GM18502 (cell line): ENCODE results near the gene THAP4.

Source experiments
- ATAC-seq: cut with Tn5 transposase; IDR thresholded peaks from one replicate; pipeline ENCODE4 v1.9.1; 2021; ENCODE audit warnings: mild to moderate bottlenecking; ENCODE audit not compliant: unreplicated experiment, poor library complexity

THAP4 gene, protein sequence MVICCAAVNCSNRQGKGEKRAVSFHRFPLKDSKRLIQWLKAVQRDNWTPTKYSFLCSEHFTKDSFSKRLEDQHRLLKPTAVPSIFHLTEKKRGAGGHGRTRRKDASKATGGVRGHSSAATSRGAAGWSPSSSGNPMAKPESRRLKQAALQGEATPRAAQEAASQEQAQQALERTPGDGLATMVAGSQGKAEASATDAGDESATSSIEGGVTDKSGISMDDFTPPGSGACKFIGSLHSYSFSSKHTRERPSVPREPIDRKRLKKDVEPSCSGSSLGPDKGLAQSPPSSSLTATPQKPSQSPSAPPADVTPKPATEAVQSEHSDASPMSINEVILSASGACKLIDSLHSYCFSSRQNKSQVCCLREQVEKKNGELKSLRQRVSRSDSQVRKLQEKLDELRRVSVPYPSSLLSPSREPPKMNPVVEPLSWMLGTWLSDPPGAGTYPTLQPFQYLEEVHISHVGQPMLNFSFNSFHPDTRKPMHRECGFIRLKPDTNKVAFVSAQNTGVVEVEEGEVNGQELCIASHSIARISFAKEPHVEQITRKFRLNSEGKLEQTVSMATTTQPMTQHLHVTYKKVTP

DNA sequence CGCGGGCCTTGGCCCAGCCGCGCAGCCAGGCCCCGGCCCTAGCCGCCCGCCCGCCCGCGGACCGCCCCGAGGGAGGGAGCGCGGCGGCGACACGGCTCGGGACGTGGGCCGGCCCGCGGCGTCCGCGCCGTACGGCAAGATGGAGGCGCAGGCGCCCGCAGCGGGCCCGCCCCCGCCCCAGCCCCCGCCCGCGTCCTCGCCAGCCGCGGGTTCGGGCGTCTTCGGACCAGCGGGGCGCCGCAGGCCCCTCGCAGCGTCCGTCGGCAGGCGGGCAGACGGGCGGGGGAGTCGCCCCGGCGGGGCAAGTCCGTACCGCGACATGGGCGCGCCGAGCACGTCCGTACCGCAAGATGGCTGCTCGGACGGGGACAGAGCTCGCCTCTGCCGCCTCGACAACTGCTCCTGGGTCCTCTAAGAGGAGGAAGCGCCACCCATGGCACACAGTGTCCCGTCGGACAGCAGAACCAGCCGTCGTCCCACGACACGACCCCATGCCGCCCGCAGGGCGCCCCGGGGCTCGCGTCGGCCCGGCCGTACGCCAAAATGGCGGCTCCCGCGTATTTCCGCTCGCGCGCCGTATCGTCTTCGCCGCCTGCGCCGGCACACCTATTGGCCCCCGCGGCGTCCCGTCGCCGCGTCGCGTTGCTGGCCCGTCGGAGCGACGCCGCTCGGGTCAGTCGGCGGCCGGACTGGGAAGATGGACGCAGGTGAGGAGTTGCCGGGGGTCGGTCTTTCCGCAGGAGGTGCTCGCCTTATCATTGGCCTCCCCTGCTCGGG lies at the start of gene THAP4, which contains the start of gene ATG4B:
Gene THAP4 (minus strand): TSS at position 141 of the 777 bp plus-strand sequence. CDS start 141 bp downstream, outside the sequence.
Gene ATG4B (plus strand): TSS at position 676 of the 777 bp plus-strand sequence. CDS start 22 bp downstream, at position 698.
- peak; percentile 62 for ATAC-seq

GRCh38 chr2:241686324-241686649 lies 49.3 kb upstream of the THAP4 start:
- ATAC-seq: peak; percentile 19

DNA sequence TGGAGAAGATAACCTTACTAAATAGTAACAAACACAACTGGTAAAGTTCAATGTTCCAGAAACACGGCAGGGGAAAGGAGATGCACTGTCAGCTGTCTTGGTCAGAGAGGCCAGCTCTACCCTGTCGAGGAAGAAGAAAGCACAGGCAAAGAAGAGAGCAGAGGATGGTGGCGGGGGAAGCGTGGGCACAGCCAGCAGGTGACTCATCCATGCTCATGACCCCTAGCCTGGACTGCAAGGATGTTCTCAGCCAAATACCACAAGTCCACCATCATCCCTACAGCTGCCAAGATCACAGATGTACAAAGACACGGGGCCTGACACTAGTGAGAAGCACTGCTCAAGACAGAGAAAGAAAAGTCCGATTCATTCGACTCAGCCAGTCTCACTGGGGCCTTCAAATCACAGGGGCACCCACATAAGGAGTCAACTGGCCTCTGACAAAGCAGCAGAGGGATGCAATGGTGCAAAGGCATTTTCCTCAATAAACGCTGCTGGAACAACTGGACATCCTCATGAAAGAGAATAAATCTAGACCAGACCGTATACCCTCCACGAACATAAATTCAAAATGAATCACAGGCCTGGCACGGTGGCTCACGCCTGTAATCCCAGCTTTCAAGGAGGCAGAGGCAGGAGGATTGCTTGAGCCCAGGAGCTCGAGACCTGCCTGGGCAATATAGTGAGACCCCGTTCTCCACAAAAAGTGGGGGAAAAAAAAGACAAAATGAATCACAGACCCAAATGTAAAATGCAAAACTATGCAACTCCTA lies 44.1 kb upstream of the THAP4 start:
- no peak for ATAC-seq

- ATAC-seq: no peak
Measured at GRCh38 chr2:241680044-241680443, 43.1 kb upstream of the THAP4 start.

DNA sequence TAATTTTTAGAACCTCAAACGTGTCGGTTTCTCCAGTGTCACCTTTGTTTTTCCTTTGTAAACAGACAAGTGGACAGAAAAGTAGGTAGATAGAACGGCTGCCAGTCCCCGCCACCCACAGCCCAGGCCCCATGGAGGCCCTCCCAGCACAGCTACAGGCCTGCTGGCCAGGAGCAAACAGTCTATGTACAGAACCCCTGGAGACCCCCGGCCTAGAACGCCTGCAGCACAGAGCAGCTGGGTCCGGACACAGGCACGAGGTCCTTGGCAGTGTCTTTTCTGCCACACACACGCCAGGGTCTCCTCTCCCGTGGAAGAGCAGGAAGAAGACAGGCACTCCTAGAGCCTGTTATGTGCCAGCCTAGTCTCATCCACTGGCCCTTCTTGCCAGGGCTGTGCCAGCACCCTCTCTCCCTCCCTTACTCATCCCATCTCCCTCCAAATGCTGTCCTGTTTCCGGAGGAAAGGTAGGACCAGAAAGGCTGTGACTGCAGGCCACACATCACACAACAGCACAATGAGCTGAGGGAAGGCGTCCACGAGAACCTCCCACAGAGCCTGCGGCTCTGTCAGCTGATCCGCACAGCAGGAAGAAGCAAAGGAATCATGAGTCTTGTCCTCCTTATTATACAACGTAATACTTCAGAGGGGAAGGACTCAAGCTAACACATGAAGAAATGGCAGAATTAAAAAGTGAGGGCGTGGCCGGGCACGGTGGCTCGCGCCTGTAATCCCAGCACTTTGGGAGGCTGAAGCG lies 42.0 kb upstream of the THAP4 start:
- no peak for ATAC-seq

DNA sequence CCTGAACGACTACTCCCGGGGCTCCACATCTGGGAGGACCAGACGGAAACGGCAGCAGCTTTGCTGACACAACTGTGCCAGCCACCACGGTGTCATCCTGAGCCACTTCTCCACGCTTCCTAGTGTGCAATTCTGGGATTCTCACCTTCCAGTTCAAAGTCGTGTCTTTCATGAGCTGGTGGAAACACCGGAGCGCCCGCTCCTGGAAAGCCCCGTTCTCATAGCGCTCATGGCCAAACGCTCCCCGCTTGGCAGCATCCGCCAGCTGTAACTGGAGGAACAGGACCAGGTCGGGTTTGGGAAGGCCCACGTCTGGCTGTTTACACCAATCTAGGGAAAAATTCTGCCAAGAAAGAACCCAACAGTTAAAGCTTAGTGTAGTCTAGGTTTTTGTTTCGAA lies 41.3 kb upstream of the THAP4 start:
- no peak for ATAC-seq

- ATAC-seq: no peak
Measured at GRCh38 chr2:241677392-241677791, 40.4 kb upstream of the THAP4 start.

- ATAC-seq: no peak
Measured at GRCh38 chr2:241676665-241677064, 39.7 kb upstream of the THAP4 start.

- no peak for ATAC-seq
Measured at GRCh38 chr2:241675885-241676284, 38.9 kb upstream of the THAP4 start.

- ATAC-seq: no peak
Measured at GRCh38 chr2:241673797-241674725, 37.1 kb upstream of the THAP4 start.

DNA sequence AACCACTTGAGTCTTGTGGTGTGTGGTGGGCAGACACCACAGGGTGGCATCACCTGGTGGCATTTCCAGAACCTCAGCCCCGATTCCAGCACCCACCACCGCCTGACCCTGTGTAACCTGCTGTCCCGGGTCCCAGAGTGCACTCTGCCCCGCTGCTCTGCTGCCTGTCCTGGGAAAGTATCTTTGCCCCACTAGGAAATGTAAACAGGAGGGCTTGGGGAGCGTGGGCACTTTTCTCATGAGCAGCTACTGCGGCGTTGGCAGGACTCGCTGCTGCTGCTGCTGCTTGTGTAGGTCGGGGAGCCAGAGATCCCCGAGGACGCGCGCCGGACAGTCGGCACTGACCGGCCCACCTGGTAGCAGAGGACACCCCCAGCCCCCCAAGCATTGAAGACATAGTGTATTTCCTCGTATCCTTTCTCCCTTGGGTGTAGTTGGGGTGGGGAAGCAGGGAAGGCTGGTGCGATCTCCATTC lies 36.3 kb upstream of the THAP4 start:
- ATAC-seq: no peak

DNA sequence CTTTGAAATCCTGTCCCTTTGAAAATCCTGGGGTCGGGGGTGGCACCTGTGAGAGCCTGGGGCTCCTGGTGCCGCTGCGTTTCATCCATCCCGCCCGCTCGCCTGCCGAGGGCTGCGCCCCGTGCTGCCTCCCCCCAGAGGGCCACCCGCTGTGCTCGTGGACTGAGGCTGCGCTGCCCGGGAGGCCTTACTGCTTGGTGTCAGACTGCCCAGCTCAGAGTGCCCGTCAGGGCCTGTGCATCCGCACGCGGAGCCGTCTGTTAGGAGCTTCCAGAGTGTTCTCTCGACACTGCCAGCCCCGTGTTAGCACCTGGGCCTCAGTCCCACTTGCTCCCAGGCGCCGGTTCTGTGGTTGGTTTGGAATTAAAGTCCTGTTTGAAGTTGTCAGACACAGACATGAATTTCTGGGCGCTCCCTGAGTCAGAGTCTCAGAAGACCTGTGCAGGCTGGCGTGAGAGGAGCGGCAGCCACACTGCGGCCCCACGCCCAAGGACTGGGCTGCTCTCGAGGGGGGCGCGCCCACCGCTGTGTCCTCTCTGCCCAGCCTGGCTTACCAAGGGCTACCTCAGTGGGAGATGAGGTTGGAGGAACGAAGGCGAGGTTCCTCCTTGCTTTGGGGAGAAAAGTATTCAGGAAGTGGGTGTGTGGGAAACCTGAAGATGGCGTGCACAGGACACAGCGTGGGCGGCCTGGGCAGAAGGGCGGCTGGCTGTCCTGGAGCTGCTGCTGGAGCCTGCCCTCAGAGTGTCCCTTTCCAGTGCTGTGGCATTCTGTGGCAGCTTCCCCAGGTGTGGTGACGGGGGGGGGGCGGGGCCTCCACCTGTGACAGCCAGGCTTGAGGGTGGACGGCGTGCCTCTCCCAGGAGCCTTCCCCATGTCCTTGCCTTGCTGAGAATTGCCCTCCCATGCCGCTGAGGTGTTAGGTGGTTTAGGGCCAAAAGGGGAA lies 35.6 kb upstream of the THAP4 start:
- ATAC-seq: no peak

GRCh38 chr2:241671457-241672240 lies 34.7 kb upstream of the THAP4 start:
- no peak for ATAC-seq

DNA sequence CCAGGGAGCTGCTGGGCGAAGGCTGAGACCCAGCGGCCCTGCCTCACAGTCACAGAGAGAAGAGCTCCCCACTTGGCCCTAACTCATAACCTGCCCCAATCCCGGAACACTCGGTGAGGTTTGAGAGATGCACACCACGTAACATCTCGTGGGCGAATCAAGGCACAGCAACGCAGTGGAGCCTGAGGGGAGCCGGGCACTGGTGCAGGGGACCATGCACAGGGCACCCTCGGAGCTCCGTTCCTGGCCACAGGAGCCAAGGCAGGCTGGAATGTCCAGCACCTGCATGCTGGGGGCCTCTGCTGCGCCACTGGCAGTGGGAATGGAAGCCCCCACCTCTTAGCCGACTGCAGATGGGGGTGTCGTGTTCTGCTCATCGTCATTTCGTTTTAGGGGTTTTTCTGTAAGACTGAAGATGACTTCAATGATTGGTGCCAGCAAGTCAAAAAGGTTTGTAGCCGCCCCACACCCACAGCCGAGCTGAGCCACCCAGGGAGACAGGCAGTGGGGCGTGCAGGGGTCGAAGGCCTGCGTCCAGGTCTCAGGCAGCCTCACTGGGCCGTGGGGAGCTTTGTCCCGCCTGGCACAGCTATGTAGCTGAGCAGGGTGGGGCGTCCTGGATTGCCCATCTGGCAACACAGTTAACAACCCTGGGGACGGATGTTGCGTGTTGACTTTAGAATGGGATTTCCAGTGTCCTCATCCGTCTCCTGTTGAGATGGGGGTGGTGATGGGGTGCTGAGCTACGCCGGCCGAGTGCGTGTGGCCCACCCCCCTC lies 33.6 kb upstream of the THAP4 start:
- ATAC-seq: no peak

DNA sequence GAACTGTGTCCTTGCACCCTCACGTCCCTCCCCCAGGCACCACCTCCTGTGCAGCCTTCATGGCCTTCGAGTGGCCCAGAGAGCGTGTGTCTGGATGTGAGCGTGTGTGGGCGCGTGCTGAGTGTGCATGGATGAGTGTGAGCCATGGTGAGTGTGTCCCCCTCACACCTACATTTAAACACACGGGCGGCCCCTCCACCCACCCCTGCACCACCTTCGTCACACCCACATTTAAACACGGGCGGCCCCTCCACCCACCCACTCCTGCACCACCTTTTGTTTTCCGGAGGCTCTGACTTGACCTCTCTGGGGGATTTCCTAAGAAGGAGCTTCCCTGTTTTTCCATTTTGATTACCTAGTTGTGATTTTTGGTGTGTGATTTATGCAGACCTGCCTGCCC lies 31.9 kb upstream of the THAP4 start:
- ATAC-seq: no peak

GRCh38 chr2:241668354-241668753 lies 31.4 kb upstream of the THAP4 start:
- ATAC-seq: no peak
